ENCODE data around the gene APLP2.

- TF ChIP-seq MECOM (CRISPR knock-in tag; IDR thresholded peaks at IDR 0.05) (no peak), ZNF311 (CRISPR knock-in tag; IDR thresholded peaks at IDR 0.05) (no peak)
- TF ChIP-seq, protein P1, sequence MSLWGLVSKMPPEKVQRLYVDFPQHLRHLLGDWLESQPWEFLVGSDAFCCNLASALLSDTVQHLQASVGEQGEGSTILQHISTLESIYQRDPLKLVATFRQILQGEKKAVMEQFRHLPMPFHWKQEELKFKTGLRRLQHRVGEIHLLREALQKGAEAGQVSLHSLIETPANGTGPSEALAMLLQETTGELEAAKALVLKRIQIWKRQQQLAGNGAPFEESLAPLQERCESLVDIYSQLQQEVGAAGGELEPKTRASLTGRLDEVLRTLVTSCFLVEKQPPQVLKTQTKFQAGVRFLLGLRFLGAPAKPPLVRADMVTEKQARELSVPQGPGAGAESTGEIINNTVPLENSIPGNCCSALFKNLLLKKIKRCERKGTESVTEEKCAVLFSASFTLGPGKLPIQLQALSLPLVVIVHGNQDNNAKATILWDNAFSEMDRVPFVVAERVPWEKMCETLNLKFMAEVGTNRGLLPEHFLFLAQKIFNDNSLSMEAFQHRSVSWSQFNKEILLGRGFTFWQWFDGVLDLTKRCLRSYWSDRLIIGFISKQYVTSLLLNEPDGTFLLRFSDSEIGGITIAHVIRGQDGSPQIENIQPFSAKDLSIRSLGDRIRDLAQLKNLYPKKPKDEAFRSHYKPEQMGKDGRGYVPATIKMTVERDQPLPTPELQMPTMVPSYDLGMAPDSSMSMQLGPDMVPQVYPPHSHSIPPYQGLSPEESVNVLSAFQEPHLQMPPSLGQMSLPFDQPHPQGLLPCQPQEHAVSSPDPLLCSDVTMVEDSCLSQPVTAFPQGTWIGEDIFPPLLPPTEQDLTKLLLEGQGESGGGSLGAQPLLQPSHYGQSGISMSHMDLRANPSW (CRISPR knock-in tag; IDR thresholded peaks at IDR 0.05): no peak
- TF ChIP-seq, protein P2, sequence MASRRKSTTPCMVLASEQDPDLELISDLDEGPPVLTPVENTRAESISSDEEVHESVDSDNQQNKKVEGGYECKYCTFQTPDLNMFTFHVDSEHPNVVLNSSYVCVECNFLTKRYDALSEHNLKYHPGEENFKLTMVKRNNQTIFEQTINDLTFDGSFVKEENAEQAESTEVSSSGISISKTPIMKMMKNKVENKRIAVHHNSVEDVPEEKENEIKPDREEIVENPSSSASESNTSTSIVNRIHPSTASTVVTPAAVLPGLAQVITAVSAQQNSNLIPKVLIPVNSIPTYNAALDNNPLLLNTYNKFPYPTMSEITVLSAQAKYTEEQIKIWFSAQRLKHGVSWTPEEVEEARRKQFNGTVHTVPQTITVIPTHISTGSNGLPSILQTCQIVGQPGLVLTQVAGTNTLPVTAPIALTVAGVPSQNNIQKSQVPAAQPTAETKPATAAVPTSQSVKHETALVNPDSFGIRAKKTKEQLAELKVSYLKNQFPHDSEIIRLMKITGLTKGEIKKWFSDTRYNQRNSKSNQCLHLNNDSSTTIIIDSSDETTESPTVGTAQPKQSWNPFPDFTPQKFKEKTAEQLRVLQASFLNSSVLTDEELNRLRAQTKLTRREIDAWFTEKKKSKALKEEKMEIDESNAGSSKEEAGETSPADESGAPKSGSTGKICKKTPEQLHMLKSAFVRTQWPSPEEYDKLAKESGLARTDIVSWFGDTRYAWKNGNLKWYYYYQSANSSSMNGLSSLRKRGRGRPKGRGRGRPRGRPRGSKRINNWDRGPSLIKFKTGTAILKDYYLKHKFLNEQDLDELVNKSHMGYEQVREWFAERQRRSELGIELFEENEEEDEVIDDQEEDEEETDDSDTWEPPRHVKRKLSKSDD (conservative IDR thresholded peaks at IDR 0.05; ENCODE audit: low read length): no peak
- TF ChIP-seq, protein P3, sequence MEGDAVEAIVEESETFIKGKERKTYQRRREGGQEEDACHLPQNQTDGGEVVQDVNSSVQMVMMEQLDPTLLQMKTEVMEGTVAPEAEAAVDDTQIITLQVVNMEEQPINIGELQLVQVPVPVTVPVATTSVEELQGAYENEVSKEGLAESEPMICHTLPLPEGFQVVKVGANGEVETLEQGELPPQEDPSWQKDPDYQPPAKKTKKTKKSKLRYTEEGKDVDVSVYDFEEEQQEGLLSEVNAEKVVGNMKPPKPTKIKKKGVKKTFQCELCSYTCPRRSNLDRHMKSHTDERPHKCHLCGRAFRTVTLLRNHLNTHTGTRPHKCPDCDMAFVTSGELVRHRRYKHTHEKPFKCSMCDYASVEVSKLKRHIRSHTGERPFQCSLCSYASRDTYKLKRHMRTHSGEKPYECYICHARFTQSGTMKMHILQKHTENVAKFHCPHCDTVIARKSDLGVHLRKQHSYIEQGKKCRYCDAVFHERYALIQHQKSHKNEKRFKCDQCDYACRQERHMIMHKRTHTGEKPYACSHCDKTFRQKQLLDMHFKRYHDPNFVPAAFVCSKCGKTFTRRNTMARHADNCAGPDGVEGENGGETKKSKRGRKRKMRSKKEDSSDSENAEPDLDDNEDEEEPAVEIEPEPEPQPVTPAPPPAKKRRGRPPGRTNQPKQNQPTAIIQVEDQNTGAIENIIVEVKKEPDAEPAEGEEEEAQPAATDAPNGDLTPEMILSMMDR (IDR thresholded peaks at IDR 0.05 in 2 of 3, conservative IDR thresholded peaks at IDR 0.05 in 1 of 3; ENCODE audit: insufficient read depth in 2 of 3, low read depth in 1 of 3, low read length in 3 of 3): no peak
These were observed 45.3 kb upstream of the APLP2 start for GRCh38 chr11:130024361-130024760.
